A673 (cell line): Measurements from ENCODE around the gene STH.

ENCODE experiments used
- EZH2 ChIP-seq: fragments of 200-600 bp; sonication (generic); IDR thresholded peaks from 2 replicates; pipeline ENCODE4 v1.6.1; 2017; ENCODE audit warnings: borderline replicate concordance, low read depth, mild to moderate bottlenecking, mixed read lengths, antibody characterized with exemption, low read length; ENCODE audit not compliant: poor library complexity, severe bottlenecking
- TF ChIP-seq, protein P1 (sequence below): fragments of 300-800, 200-600 bp; sonication (generic); conservative IDR thresholded peaks from 2 replicates; pipeline ENCODE4 v1.5.1; 2017; ENCODE audit warnings: low read depth, mild to moderate bottlenecking, antibody characterized with exemption, low read length, moderate library complexity, mixed read lengths

DNA sequence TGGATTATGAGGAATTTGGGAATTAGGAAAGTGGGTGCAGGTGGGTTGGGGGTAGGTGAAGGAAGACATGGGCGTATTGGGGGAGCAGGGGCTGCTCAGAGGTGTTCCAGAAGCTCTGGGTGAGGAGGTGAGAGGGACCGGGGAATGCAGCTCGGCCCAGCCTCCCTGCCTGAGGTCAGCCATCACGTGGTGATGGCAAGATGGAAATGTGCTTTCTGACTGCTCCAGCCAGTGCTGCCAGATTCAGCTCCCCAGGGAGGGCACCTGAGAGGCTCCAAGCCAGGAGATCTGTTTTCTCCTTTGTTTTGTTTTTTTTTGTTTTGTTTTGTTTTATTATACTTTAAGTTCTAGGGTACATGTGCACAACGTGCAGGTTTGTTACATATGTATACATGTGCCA, 35.2 kb upstream of the STH start:
- TF ChIP-seq, protein P1, sequence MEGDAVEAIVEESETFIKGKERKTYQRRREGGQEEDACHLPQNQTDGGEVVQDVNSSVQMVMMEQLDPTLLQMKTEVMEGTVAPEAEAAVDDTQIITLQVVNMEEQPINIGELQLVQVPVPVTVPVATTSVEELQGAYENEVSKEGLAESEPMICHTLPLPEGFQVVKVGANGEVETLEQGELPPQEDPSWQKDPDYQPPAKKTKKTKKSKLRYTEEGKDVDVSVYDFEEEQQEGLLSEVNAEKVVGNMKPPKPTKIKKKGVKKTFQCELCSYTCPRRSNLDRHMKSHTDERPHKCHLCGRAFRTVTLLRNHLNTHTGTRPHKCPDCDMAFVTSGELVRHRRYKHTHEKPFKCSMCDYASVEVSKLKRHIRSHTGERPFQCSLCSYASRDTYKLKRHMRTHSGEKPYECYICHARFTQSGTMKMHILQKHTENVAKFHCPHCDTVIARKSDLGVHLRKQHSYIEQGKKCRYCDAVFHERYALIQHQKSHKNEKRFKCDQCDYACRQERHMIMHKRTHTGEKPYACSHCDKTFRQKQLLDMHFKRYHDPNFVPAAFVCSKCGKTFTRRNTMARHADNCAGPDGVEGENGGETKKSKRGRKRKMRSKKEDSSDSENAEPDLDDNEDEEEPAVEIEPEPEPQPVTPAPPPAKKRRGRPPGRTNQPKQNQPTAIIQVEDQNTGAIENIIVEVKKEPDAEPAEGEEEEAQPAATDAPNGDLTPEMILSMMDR, result no peak
- no peak for TF ChIP-seq EZH2
